ENCODE measurements around the gene FAM181B.

FAM181B gene

GRCh38 chr11:82682003-82682751, 51.5 kb downstream of the FAM181B start:
- DNase-seq (ENCODE audit: low read depth) = peak; percentile 47

GRCh38 chr11:82680252-82680651, 53.4 kb downstream of the FAM181B start:
- DNase-seq (ENCODE audit: low read depth) = no peak

Measured in GM04504 (cell line).